Central memory CD8-positive, alpha-beta T cell (primary cell): ENCODE data around the gene EML5.

Experiments used
- ATAC-seq: fragments of 150-1000 bp; cut with Tn5 transposase; replicated peaks from 2 replicates; pipeline ENCODE4 v1.10.0; 2022; ENCODE audit warnings: mild to moderate bottlenecking, moderate FRiP score, moderate number of reproducible peaks; ENCODE audit not compliant: poor library complexity, severe bottlenecking; ENCODE audit errors: extremely low read depth
- DNase-seq, 2 donors: peaks; one replicate each; pipeline ENCODE4 v3.0.0; 2021; ENCODE audit warnings: low spot score in 2 of 2
- H3K27ac Mint-ChIP-seq: one replicate; pipeline ENCODE4 v1.8.0; 2022; ENCODE audit warnings: low read depth, mild to moderate bottlenecking, moderate library complexity, mixed read lengths
- H3K27me3 Mint-ChIP-seq: one replicate; pipeline ENCODE4 v1.8.0; 2022; ENCODE audit warnings: mixed read lengths
- H3K36me3 Mint-ChIP-seq: one replicate; pipeline ENCODE4 v1.8.0; 2022; ENCODE audit warnings: mild to moderate bottlenecking, moderate library complexity, mixed read lengths; ENCODE audit not compliant: insufficient read depth
- H3K4me1 Mint-ChIP-seq: one replicate; pipeline ENCODE4 v1.8.0; 2022; ENCODE audit warnings: mixed read lengths
- H3K4me3 Mint-ChIP-seq: one replicate; pipeline ENCODE4 v1.8.0; 2022; ENCODE audit warnings: mild to moderate bottlenecking, moderate library complexity, mixed read lengths
- H3K9me3 Mint-ChIP-seq: one replicate; pipeline ENCODE4 v1.8.0; 2022; ENCODE audit warnings: mixed read lengths

EML5 gene

GRCh38 chr14:88599326-88599725, 193.4 kb downstream of the EML5 start:
- DNase-seq, result no peak
- peak overlapping the region; percentile 93 for H3K27ac Mint-ChIP-seq
- peaks cover 33% of the 10 kb centered on the region for H3K4me1 Mint-ChIP-seq
- no peaks in the 10 kb centered on the region for H3K9me3 Mint-ChIP-seq
- no peak for ATAC-seq
- H3K27me3 Mint-ChIP-seq, result no peaks in the 10 kb centered on the region
- H3K36me3 Mint-ChIP-seq, result peaks cover 34% of the 10 kb centered on the region
- H3K4me3 Mint-ChIP-seq, result no peak overlapping the region

- peak overlapping the region; percentile 68 for H3K27ac Mint-ChIP-seq
- DNase-seq, result no peak
- no peak overlapping the region for H3K4me3 Mint-ChIP-seq
- ATAC-seq, result no peak
- H3K36me3 Mint-ChIP-seq, result peaks cover 29% of the 10 kb centered on the region
- H3K27me3 Mint-ChIP-seq, result no peaks in the 10 kb centered on the region
- H3K4me1 Mint-ChIP-seq, result peaks cover 33% of the 10 kb centered on the region
- no peaks in the 10 kb centered on the region for H3K9me3 Mint-ChIP-seq
Observed at GRCh38 chr14:88598097-88598675, 194.6 kb downstream of the EML5 start.

DNA sequence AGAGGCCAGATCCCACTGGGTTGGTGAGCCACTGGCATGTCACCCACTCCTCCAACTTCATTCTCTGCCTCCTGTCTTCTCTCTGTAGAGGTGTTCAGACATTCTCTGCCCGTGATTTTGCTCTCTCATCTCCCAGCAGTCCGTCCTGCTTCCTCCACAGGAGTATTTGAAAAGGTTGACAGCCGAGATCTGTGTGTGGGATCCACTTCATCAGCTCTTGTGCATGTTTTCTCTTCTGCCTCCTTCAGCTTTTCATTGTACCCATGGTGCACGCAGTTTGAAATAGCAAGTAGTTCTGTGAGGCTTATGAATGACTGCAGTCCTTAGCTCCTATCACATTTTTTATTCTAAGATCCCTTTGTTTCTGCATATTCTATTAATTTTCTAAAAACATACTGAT, 195.2 kb downstream of the EML5 start:
- H3K9me3 Mint-ChIP-seq, result no peaks in the 10 kb centered on the region
- ATAC-seq (no peak), DNase-seq (no peak)
- H3K36me3 Mint-ChIP-seq, result peaks cover 28% of the 10 kb centered on the region
- H3K4me1 Mint-ChIP-seq, result peaks cover 33% of the 10 kb centered on the region
- H3K27ac Mint-ChIP-seq, result peak overlapping the region; percentile 68
- no peaks in the 10 kb centered on the region for H3K27me3 Mint-ChIP-seq
- H3K4me3 Mint-ChIP-seq, result no peak overlapping the region

GRCh38 chr14:88597038-88597437, 195.7 kb downstream of the EML5 start:
- H3K36me3 Mint-ChIP-seq, result peaks cover 29% of the 10 kb centered on the region
- ATAC-seq, result no peak
- no peak for DNase-seq
- no peak overlapping the region for H3K4me3 Mint-ChIP-seq
- peaks cover 33% of the 10 kb centered on the region for H3K4me1 Mint-ChIP-seq
- H3K27ac Mint-ChIP-seq, result peak overlapping the region; percentile 68
- no peaks in the 10 kb centered on the region for H3K9me3 Mint-ChIP-seq
- no peaks in the 10 kb centered on the region for H3K27me3 Mint-ChIP-seq

- Mint-ChIP-seq H3K27ac (no peak overlapping the region), H3K4me1 (peaks cover 7% of the 10 kb centered on the region), H3K4me3 (no peak overlapping the region), H3K9me3 (no peaks in the 10 kb centered on the region), H3K36me3 (peaks cover 36% of the 10 kb centered on the region), H3K27me3 (no peaks in the 10 kb centered on the region)
- DNase-seq, result no peak
- no peak for ATAC-seq
Observed at GRCh38 chr14:88592031-88592430, 200.7 kb downstream of the EML5 start.

DNA sequence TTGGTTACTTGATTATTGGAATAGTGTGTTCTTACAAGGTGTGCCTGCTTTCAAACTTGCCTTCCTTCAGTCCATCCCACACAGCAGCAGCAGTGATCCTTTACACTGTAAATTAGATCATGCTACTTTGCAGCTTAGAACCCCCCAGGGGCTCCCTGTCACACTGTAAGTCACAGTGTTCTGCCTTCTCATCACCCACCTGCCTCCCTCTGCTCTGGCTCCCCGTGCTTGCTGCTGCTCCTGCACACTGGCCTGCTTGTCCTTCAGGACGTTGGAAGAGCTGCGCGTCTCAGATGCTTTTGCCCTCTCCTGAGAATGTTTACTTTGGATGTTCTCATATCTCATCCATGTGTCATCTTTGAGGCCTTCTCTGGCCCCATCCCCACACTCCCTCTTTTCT, 202.6 kb downstream of the EML5 start:
- DNase-seq (no peak), ATAC-seq (no peak)
- H3K36me3 Mint-ChIP-seq, result peaks cover 39% of the 10 kb centered on the region
- no peaks in the 10 kb centered on the region for H3K27me3 Mint-ChIP-seq
- H3K4me1 Mint-ChIP-seq, result peaks cover 5% of the 10 kb centered on the region
- no peak overlapping the region for H3K4me3 Mint-ChIP-seq
- H3K27ac Mint-ChIP-seq, result peak overlapping the region; percentile 41
- no peaks in the 10 kb centered on the region for H3K9me3 Mint-ChIP-seq

DNA sequence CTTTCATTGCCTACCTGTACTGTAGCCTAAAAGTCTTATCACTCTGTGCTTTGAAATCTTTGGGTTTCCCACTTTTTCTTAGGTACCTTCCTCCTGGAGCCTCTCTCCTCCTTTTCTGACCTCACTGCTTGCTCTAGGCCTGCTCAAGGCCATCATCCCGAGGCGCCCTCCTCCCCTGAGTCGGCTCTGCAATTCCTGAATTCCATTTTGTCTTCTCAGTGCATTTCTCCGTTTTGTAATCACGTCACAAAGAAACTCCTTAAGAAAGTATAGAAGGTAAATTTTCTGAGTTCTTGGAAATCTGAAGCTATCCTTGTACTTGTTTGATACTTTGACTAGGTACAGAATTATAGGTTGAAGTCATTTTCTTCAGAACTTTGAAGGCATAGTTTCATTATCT, 204.7 kb downstream of the EML5 start:
- no peak overlapping the region for H3K27ac Mint-ChIP-seq
- peaks cover 44% of the 10 kb centered on the region for H3K36me3 Mint-ChIP-seq
- no peak for DNase-seq

DNA sequence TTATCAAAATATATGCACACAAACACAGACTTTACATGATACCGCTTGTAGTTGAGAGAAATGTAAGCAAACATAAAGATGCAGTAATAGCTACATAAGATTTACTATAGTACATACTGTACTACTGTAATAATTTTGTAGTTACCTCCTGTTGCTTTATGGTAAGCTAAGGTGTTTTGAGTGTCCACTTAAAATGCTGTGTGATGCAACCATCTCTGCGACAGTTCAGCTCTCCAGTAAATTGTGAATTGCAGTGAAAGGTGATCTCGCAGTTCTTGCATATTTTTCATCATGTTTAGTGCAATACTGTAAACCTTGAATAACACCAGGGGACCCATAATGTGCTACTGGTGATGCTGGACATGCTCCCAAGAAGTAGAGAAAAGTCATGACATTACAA, 208.3 kb downstream of the EML5 start:
- Mint-ChIP-seq H3K27ac (no peak overlapping the region), H3K4me3 (no peak overlapping the region), H3K36me3 (peaks cover 46% of the 10 kb centered on the region), H3K4me1 (peaks cover 7% of the 10 kb centered on the region), H3K9me3 (no peaks in the 10 kb centered on the region), H3K27me3 (no peaks in the 10 kb centered on the region)
- ATAC-seq (no peak), DNase-seq (no peak)

More for the DNA sequence above, 204.7 kb downstream of the EML5 start:
- ATAC-seq, result no peak
- Mint-ChIP-seq H3K27me3 (no peaks in the 10 kb centered on the region), H3K9me3 (no peaks in the 10 kb centered on the region), H3K4me3 (no peak overlapping the region), H3K4me1 (peaks cover 5% of the 10 kb centered on the region)

GRCh38 chr14:88576222-88576621, 216.5 kb downstream of the EML5 start:
- no peak for DNase-seq
- ATAC-seq, result no peak
- H3K4me1 Mint-ChIP-seq, result no peaks in the 10 kb centered on the region
- H3K27me3 Mint-ChIP-seq, result no peaks in the 10 kb centered on the region
- no peak overlapping the region for H3K4me3 Mint-ChIP-seq
- H3K9me3 Mint-ChIP-seq, result no peaks in the 10 kb centered on the region
- peak overlapping the region; percentile 59 for H3K27ac Mint-ChIP-seq
- H3K36me3 Mint-ChIP-seq, result peaks cover 69% of the 10 kb centered on the region

GRCh38 chr14:88572117-88572516, 220.6 kb downstream of the EML5 start:
- ATAC-seq (no peak), DNase-seq (no peak)
- no peak overlapping the region for H3K27ac Mint-ChIP-seq
- H3K27me3 Mint-ChIP-seq, result no peaks in the 10 kb centered on the region
- H3K4me3 Mint-ChIP-seq, result no peak overlapping the region
- no peaks in the 10 kb centered on the region for H3K4me1 Mint-ChIP-seq
- H3K36me3 Mint-ChIP-seq, result peaks cover 65% of the 10 kb centered on the region
- no peaks in the 10 kb centered on the region for H3K9me3 Mint-ChIP-seq

- H3K4me3 Mint-ChIP-seq, result no peak overlapping the region
- peaks cover 48% of the 10 kb centered on the region for H3K36me3 Mint-ChIP-seq
- H3K27ac Mint-ChIP-seq, result no peak overlapping the region
- H3K4me1 Mint-ChIP-seq, result peaks cover 14% of the 10 kb centered on the region
- no peaks in the 10 kb centered on the region for H3K9me3 Mint-ChIP-seq
- H3K27me3 Mint-ChIP-seq, result no peaks in the 10 kb centered on the region
- DNase-seq (no peak), ATAC-seq (no peak)
Observed at GRCh38 chr14:88568196-88568595, 224.6 kb downstream of the EML5 start.

DNA sequence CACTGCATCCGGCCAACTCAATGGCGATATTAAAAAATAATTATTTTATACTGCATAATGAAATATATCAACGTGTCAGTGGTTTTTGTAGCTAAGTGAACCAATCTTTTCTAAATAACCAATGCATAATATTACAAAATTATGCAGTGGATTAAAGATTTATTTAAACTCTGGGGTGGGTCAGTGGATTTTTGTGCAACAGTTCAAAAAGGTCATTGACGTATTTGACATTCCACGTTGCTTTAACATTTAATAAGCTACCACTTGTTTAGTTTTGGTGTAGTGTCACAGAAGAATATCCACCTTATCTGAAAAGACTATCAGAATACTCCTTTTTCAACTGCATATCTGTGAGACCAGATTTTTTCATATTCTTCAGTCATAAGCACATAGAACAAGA, 227.3 kb downstream of the EML5 start:
- Mint-ChIP-seq H3K4me1 (peaks cover 28% of the 10 kb centered on the region), H3K4me3 (no peak overlapping the region), H3K36me3 (peaks cover 35% of the 10 kb centered on the region), H3K27ac (no peak overlapping the region), H3K27me3 (no peaks in the 10 kb centered on the region), H3K9me3 (no peaks in the 10 kb centered on the region)
- ATAC-seq, result no peak
- no peak for DNase-seq

DNA sequence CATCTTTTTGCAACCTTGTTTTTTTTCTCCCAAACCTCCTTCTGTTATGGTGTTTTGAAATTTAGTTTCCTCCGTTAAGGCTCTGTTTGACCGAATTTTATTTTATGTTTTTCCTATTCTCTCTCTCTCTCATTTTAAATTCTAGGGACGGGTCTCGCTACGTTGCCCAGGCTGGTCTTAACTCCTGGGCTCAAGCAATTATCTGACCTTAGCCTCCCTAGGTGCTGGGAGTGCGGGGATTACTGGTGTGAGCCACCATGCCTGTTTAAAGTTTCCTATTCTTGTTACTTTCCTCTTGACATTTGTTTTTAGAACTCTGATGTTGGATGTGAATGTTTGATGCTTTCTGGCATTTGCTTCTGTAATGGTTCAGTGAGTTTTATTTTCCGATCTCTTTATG, 228.9 kb downstream of the EML5 start:
- H3K4me3 Mint-ChIP-seq, result peak overlapping the region; percentile 86
- H3K9me3 Mint-ChIP-seq, result no peaks in the 10 kb centered on the region
- H3K4me1 Mint-ChIP-seq, result peaks cover 28% of the 10 kb centered on the region
- ATAC-seq (no peak), DNase-seq (no peak)
- H3K27me3 Mint-ChIP-seq, result no peaks in the 10 kb centered on the region
- H3K36me3 Mint-ChIP-seq, result peaks cover 22% of the 10 kb centered on the region
- peak overlapping the region; percentile 89 for H3K27ac Mint-ChIP-seq
